ENCODE data around the gene FOXP4. TPM values are rescaled to one million over a fixed set of nuclear protein-coding genes. Genes with fewer than 3 reads are reported as not detected.

The FOXP4 gene
- total RNA-seq, 1 donor from 2014 or later, result 9.7 TPM

DNA sequence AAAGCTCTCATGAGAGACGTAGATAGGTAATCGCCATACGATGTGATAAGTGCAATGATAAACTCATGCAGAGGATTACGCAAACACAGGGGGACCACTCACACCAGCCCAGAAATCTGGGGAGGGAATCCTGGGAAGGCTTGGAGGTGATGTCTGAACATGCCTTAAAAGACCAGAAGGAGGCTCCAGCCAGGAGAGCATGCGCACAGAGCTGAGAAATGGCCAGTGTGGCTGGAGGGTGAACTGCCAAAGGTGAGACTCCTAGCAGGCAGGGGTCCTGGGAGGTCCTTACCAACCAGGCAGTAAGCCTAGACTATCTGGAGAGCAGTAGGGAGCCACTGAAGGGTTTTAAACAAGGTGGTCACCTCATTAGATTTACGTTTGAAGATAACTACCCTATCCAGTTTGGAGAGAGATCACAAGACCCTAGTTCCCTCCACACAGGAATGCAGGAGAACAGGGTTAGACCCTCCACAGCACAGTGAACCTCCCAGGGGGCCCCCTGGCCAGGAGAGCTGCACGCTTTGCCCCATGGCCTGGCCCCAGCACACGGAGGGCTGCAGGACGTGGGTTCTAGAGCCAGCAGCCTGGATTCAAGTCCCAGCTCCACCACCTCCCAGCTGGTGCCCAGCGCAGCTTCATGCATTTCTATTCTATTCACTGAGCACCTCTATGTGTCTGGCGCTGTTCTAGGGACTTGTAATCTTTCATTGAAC lies 105.2 kb downstream of the FOXP4 start:
- no peaks in the 10 kb centered on the region for H3K4me1 Mint-ChIP-seq (ENCODE audit: low read depth)
- DNase-seq (ENCODE audit: low spot score), result no peak
- H3K27ac Mint-ChIP-seq, result no peak overlapping the region
- H3K36me3 Mint-ChIP-seq (ENCODE audit: low read depth), result no peaks in the 10 kb centered on the region
- H3K27me3 Mint-ChIP-seq (ENCODE audit: low read depth), result peaks cover 3% of the 10 kb centered on the region
- H3K9me3 Mint-ChIP-seq, result no peaks in the 10 kb centered on the region
- intact Hi-C loops (cut with micrococcal nuclease), result no loop called here
- no peak overlapping the region for H3K4me3 Mint-ChIP-seq (ENCODE audit: low read depth)

Other genes starting within 250 kb of the FOXP4 start
- gene NCR2, start 210.8 kb upstream of the FOXP4 start, total RNA-seq, result not detected in 2 replicates
- not detected in 2 replicates for gene MDFI, start 92.1 kb downstream of the FOXP4 start, total RNA-seq
- gene TFEB, start 189.2 kb downstream of the FOXP4 start, total RNA-seq, result 11.2 and 13.4 TPM in 2 replicates
- not detected in 2 replicates for gene PGC, start 201.0 kb downstream of the FOXP4 start, total RNA-seq
- gene FRS3, start 233.5 kb downstream of the FOXP4 start, total RNA-seq, result 4.7 and 5.8 TPM in 2 replicates
- gene PRICKLE4, start 234.4 kb downstream of the FOXP4 start, total RNA-seq, result not detected in 2 replicates
- gene TOMM6, start 241.3 kb downstream of the FOXP4 start, total RNA-seq, result 308 and 316 TPM in 2 replicates